Neural crest cell (in vitro differentiated cells): ENCODE results near the gene ENTREP1. TPM values are rescaled to one million over a fixed set of nuclear protein-coding genes. Genes with fewer than 3 reads are reported as not detected.

ENCODE experiments used
- DNase-seq: peaks from one replicate; pipeline ENCODE4 v3.0.0; 2021; ENCODE audit warnings: low read depth, mixed read lengths, low spot score
- H3K27ac Mint-ChIP-seq: one replicate; pipeline ENCODE4 v1.8.0; 2021; ENCODE audit warnings: mild to moderate bottlenecking, mixed read lengths; ENCODE audit not compliant: unreplicated experiment
- H3K27me3 Mint-ChIP-seq: 2 replicates; pipeline ENCODE4 v1.8.0; 2021; ENCODE audit warnings: low read depth, mild to moderate bottlenecking, mixed read lengths
- H3K36me3 Mint-ChIP-seq: 2 replicates; pipeline ENCODE4 v1.8.0; 2021; ENCODE audit warnings: low read depth, mild to moderate bottlenecking, mixed read lengths
- H3K4me1 Mint-ChIP-seq: 2 replicates; pipeline ENCODE4 v1.8.0; 2021; ENCODE audit warnings: mixed read lengths
- H3K4me3 Mint-ChIP-seq: one replicate; pipeline ENCODE4 v1.8.0; 2021; ENCODE audit warnings: mild to moderate bottlenecking, mixed read lengths
- H3K9me3 Mint-ChIP-seq: 2 replicates; pipeline ENCODE4 v1.8.0; 2021; ENCODE audit warnings: mixed read lengths
- total RNA-seq: library from RNA; stranded (reverse); gene quantifications from 2 replicates; pipeline ENCODE4 v1.2.1, GENCODE V29; 2021
- TF ChIP-seq, protein P1 (sequence below): fragments of 200-600 bp; sonication (generic); conservative IDR thresholded peaks from 2 replicates; pipeline ENCODE4 v1.5.0; 2021; ENCODE audit warnings: antibody characterized with exemption, mild to moderate bottlenecking

Gene ENTREP1
- total RNA-seq, 1 donor from 2014 or later, result 0.44 TPM

DNA sequence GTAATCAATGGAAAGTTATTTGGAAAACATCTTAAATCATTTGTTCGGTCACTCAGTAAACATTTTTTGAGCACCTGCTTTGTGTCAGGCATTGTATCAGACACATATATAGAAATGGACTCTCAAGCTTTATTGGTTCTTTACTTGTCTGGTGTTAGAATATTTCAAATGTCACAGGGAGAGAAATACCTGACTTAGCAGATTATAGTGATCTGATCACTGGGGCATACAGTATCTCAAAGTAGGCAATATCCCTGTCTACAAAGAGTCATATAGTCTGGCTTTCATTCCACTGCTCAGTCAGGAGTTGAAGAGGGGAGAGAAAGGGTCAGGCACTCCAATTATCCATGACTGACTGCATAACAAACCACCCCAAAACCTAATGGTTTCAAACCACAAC is 30.2 kb downstream of the ENTREP1 start:
- no peaks in the 10 kb centered on the region for H3K4me1 Mint-ChIP-seq
- no peaks in the 10 kb centered on the region for H3K36me3 Mint-ChIP-seq
- no peak overlapping the region for H3K27ac Mint-ChIP-seq
- DNase-seq, result no peak
- H3K9me3 Mint-ChIP-seq, result no peaks in the 10 kb centered on the region
- H3K27me3 Mint-ChIP-seq, result peaks cover 2% of the 10 kb centered on the region
- TF ChIP-seq, protein P1, sequence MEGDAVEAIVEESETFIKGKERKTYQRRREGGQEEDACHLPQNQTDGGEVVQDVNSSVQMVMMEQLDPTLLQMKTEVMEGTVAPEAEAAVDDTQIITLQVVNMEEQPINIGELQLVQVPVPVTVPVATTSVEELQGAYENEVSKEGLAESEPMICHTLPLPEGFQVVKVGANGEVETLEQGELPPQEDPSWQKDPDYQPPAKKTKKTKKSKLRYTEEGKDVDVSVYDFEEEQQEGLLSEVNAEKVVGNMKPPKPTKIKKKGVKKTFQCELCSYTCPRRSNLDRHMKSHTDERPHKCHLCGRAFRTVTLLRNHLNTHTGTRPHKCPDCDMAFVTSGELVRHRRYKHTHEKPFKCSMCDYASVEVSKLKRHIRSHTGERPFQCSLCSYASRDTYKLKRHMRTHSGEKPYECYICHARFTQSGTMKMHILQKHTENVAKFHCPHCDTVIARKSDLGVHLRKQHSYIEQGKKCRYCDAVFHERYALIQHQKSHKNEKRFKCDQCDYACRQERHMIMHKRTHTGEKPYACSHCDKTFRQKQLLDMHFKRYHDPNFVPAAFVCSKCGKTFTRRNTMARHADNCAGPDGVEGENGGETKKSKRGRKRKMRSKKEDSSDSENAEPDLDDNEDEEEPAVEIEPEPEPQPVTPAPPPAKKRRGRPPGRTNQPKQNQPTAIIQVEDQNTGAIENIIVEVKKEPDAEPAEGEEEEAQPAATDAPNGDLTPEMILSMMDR, result no peak
- H3K4me3 Mint-ChIP-seq, result no peak overlapping the region

DNA sequence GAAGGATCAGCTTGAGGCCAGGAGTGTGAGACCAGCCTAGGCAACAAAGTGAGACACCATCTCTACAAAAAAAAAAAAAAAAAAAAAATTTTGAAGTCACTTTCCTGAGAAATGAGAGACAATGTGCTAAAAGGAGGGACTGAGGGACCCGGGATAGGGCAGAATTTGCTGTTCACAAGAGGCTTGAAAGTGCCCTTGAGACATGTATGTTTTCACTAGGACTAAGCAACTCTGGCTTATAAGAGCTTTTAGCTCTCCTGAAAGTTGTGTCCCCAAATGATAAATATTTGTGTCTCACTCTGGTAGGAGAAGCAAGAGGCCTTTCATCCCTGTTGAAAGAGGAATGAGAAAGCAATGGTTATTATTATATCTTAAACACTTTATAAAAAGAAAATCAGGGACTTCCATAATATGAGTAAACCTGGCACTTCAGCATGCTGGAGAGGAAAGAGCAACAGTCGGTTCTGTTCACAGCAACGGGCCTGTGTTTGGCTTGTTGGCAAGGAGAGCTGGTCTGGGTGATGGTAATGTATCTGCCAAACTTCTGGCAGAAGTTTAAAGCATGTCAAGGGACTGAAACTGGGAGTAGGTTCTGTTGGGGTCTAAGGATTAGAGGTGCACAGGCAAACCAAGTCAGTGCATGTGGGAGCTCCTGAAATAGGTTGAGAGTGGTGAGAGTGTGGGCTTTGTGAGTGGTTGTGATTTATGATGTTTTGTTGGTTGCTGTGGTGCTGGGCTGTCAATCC is 32.2 kb downstream of the ENTREP1 start:
- no peak for DNase-seq
- Mint-ChIP-seq H3K4me1 (no peaks in the 10 kb centered on the region), H3K27ac (no peak overlapping the region), H3K27me3 (peaks cover 2% of the 10 kb centered on the region), H3K36me3 (no peaks in the 10 kb centered on the region), H3K4me3 (no peak overlapping the region), H3K9me3 (peaks cover 2% of the 10 kb centered on the region)
- TF ChIP-seq, protein P1, result no peak

DNA sequence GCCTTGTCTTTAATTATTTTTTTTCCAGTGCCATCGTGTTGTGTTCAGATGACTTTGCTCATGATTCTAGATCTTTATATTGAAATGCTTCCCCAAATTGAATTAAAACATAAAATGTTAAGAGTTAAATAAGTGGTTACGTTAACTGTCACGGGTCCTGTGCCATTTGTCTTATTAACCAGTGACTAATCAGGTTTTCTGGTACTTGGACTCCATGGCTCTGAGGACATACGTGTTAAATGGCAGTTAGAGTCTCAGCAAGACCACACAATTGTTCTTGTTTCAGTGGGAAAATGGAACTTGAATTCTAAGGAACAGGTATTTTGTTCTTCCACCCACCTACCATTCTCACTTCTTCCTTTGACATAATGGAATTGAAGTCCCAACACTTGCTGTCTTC is 32.8 kb downstream of the ENTREP1 start:
- H3K9me3 Mint-ChIP-seq, result peaks cover 2% of the 10 kb centered on the region
- DNase-seq, result no peak
- no peaks in the 10 kb centered on the region for H3K36me3 Mint-ChIP-seq
- H3K4me1 Mint-ChIP-seq, result no peaks in the 10 kb centered on the region
- H3K27me3 Mint-ChIP-seq, result peaks cover 2% of the 10 kb centered on the region
- H3K27ac Mint-ChIP-seq, result no peak overlapping the region
- H3K4me3 Mint-ChIP-seq, result no peak overlapping the region
- TF ChIP-seq, protein P1, result no peak

DNA sequence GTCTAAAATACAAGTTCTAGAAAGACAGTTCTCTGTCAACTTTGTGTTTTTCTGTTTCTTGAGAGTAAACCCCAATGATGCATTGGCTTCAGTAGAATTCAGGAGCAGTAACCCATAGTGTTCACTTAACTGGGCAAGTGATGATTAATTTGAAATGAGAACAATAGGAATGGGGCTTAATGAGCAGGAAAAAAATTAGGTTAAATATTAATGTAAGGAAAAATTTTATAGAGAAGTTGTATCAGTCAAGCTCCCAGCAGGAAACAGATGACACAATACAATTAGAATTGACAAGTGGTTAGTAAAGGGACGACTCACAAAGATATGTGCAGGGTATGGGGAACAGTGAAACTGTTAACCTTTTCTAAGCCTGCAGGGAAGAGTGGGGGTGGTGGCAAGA is 38.2 kb downstream of the ENTREP1 start:
- no peaks in the 10 kb centered on the region for H3K36me3 Mint-ChIP-seq
- no peaks in the 10 kb centered on the region for H3K4me1 Mint-ChIP-seq
- peaks cover 2% of the 10 kb centered on the region for H3K9me3 Mint-ChIP-seq
- H3K27ac Mint-ChIP-seq, result no peak overlapping the region
- no peak overlapping the region for H3K4me3 Mint-ChIP-seq
- DNase-seq, result no peak
- peaks cover 2% of the 10 kb centered on the region for H3K27me3 Mint-ChIP-seq
- TF ChIP-seq, protein P1, result no peak

DNA sequence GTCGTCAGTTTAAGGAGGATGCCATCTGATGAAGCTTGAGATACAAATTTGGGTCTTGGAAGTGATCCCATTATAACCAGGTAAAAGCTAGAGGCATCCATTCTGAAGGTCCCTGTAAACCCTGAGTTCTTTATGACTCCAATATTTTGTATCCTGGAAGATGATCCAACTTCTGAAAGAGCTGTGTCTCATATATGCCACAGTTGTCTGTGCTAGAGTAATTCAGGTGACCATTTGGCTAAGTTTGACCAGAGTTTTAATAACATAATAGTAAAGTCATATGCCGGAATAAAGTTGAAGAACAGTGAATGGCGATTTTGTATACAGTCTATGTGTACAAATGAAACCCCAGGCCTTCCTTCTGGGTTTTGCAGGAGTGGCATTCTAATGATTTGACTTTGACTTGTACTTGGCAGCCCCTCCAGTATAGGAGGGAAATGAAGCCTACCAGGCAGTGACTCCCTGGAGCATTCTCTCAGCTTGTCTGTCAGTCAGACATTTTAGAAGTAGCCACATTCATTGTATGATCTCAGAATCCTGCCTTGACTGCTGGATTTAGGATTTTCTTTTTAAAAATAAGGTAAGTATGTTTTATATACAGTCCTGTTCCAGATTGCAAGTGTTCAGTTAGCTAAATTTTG is 39.6 kb downstream of the ENTREP1 start:
- Mint-ChIP-seq H3K9me3 (peaks cover 4% of the 10 kb centered on the region), H3K27me3 (peaks cover under 1% of the 10 kb centered on the region), H3K27ac (no peak overlapping the region), H3K4me3 (no peak overlapping the region), H3K4me1 (no peaks in the 10 kb centered on the region), H3K36me3 (no peaks in the 10 kb centered on the region)
- TF ChIP-seq, protein P1, result no peak
- no peak for DNase-seq
